ENCODE results near the gene TPGS2.

- no peak for TF ChIP-seq PHF8 (conservative IDR thresholded peaks at IDR 0.05; ENCODE audit: low read depth, low read length)
- no peak for TF ChIP-seq CTCF (IDR thresholded peaks at IDR 0.05; ENCODE audit: control extremely low read depth in 1 of 3, insufficient read depth in 1 of 3, low read depth in 1 of 3, low read length in 3 of 3)
- TF ChIP-seq JUND (IDR thresholded peaks at IDR 0.05; ENCODE audit: low read length) = no peak
- no peak for TF ChIP-seq ATF3 (IDR thresholded peaks at IDR 0.05; ENCODE audit: insufficient read depth, low read depth, low read length)
- no peak for TF ChIP-seq SUZ12 (IDR thresholded peaks at IDR 0.05; ENCODE audit: low read length)
- no peak for TF ChIP-seq CBX8 (IDR thresholded peaks at IDR 0.05; ENCODE audit: borderline replicate concordance, low read depth, low read length)
- no peak for TF ChIP-seq MAX (IDR thresholded peaks at IDR 0.05)
- TF ChIP-seq YY1 (IDR thresholded peaks at IDR 0.05; ENCODE audit: low read depth, low read length) = no peak
- TF ChIP-seq RAD21 (IDR thresholded peaks at IDR 0.05 in 1 of 2, conservative IDR thresholded peaks at IDR 0.05 in 1 of 2; ENCODE audit: low read depth in 2 of 2, low read length in 2 of 2) = no peak
- TF ChIP-seq POLR2A (IDR thresholded peaks at IDR 0.05; ENCODE audit: control extremely low read depth in 1 of 2, low read depth in 2 of 2, low read length in 2 of 2) = no peak
- no peak for TF ChIP-seq SP4 (IDR thresholded peaks at IDR 0.05; ENCODE audit: low read length)
- TF ChIP-seq USF2 (IDR thresholded peaks at IDR 0.05; ENCODE audit: low read length) = no peak
Observed at GRCh38 chr18:36744261-36744876, 84.4 kb downstream of the TPGS2 start.

Measured in H1 (cell line).